CD14-positive monocyte (primary cell): Measurements from ENCODE around the gene RBP5. TPM values are rescaled to one million over a fixed set of nuclear protein-coding genes. Genes with fewer than 3 reads are reported as not detected.

Source experiments
- DNase-seq, 3 donors: peaks; one replicate each; pipeline ENCODE4 v3.0.0-alpha.2; 2011 to 2022
- H2AFZ ChIP-seq: 2 replicates; pipeline ENCODE4 v1.6.0; 2012; ENCODE audit warnings: mild to moderate bottlenecking, low read depth, low read length, inconsistent platforms; ENCODE audit not compliant: insufficient read depth, poor library complexity, severe bottlenecking
- H3K27ac ChIP-seq, 2 donors: 1 replicate in 1 of 2; 2 replicates in 1 of 2; pipeline ENCODE4 v1.5.1; 2012 to 2013; ENCODE audit warnings: low read length in 2 of 2, control low read depth in 1 of 2, inconsistent platforms in 1 of 2, low read depth in 1 of 2, mild to moderate bottlenecking in 1 of 2
- H3K27me3 ChIP-seq, 2 donors: one replicate each; pipeline versions ENCODE4 v1.6.0 to v1.6.1; 2011 to 2013; ENCODE audit warnings: low read length in 2 of 2; ENCODE audit not compliant: control insufficient read depth in 2 of 2, insufficient read depth in 2 of 2
- H3K36me3 ChIP-seq, 2 donors: replicated peaks in 1 of 2; 1 replicate in 1 of 2; 2 replicates in 1 of 2; pipeline versions ENCODE4 v1.5.1 to v1.6.1; 2012 to 2013; ENCODE audit warnings: low read length in 2 of 2, control low read depth in 1 of 2, inconsistent platforms in 1 of 2, mild to moderate bottlenecking in 1 of 2; ENCODE audit not compliant: insufficient read depth in 2 of 2, control insufficient read depth in 1 of 2
- H3K4me1 ChIP-seq, 2 donors: 1 replicate in 1 of 2; 2 replicates in 1 of 2; pipeline versions ENCODE4 v1.5.1 to v1.6.1; 2012 to 2013; ENCODE audit warnings: low read length in 2 of 2, control low read depth in 1 of 2, inconsistent platforms in 1 of 2, mild to moderate bottlenecking in 1 of 2, moderate library complexity in 1 of 2; ENCODE audit not compliant: insufficient read depth in 2 of 2, control insufficient read depth in 1 of 2
- H3K4me2 ChIP-seq: replicated peaks from 2 replicates; pipeline ENCODE3; 2012; ENCODE audit warnings: low read length, moderate library complexity, mild to moderate bottlenecking; ENCODE audit not compliant: poor library complexity, severe bottlenecking; ENCODE audit errors: extremely low read depth
- H3K4me3 ChIP-seq, 3 experiments: fragments of 200-600 bp in 1 of 3; sonication (generic) in 1 of 3; replicated peaks in 1 of 3; 1 replicate in 2 of 3; 2 replicates in 1 of 3; pipeline ENCODE4 v1.5.1; 2011 to 2013; ENCODE audit warnings: low read length in 3 of 3, mild to moderate bottlenecking in 3 of 3, control low read depth in 2 of 3, low read depth in 2 of 3, inconsistent platforms in 1 of 3, moderate library complexity in 1 of 3
- H3K79me2 ChIP-seq: 2 replicates; pipeline ENCODE4 v1.6.0; 2012; ENCODE audit warnings: mild to moderate bottlenecking, control low read depth, inconsistent platforms, low read length, moderate library complexity; ENCODE audit not compliant: insufficient read depth
- H3K9ac ChIP-seq: 2 replicates; pipeline ENCODE4 v1.6.0; 2017; ENCODE audit warnings: low read length, mild to moderate bottlenecking; ENCODE audit not compliant: insufficient read depth, poor library complexity, severe bottlenecking
- H3K9me3 ChIP-seq, 2 donors: replicated peaks in 1 of 2; 1 replicate in 1 of 2; 2 replicates in 1 of 2; pipeline versions ENCODE4 v1.5.1 to v1.6.1; 2012 to 2013; ENCODE audit warnings: low read length in 2 of 2, control low read depth in 1 of 2; ENCODE audit not compliant: control insufficient read depth in 1 of 2, insufficient read depth in 1 of 2
- H4K20me1 ChIP-seq: 2 replicates; pipeline ENCODE4 v1.6.0; 2012; ENCODE audit warnings: mild to moderate bottlenecking, low read length, control low read depth, moderate library complexity; ENCODE audit not compliant: insufficient read depth
- H3K27ac Mint-ChIP-seq, 7 donors: one replicate each; pipeline ENCODE4 v1.8.0; 2020; ENCODE audit warnings: mild to moderate bottlenecking in 7 of 7, mixed read lengths in 7 of 7, moderate library complexity in 6 of 7, inconsistent platforms in 2 of 7
- H3K27me3 Mint-ChIP-seq, 3 donors: one replicate each; pipeline ENCODE4 v1.8.0; 2021 to 2022; ENCODE audit warnings: low read depth in 3 of 3, mild to moderate bottlenecking in 3 of 3, mixed read lengths in 3 of 3, moderate library complexity in 3 of 3, inconsistent platforms in 1 of 3
- H3K36me3 Mint-ChIP-seq, 2 donors: one replicate each; pipeline ENCODE4 v1.8.0; 2020; ENCODE audit warnings: mixed read lengths in 2 of 2, inconsistent platforms in 1 of 2, mild to moderate bottlenecking in 1 of 2
- H3K4me1 Mint-ChIP-seq: one replicate; pipeline ENCODE4 v1.8.0; 2020; ENCODE audit warnings: mild to moderate bottlenecking, mixed read lengths
- H3K4me3 Mint-ChIP-seq, 2 donors: one replicate each; pipeline ENCODE4 v1.8.0; 2020; ENCODE audit warnings: mild to moderate bottlenecking in 2 of 2, mixed read lengths in 2 of 2, moderate library complexity in 1 of 2
- H3K9me3 Mint-ChIP-seq, 7 donors: one replicate each; pipeline ENCODE4 v1.8.0; 2020 to 2022; ENCODE audit warnings: mixed read lengths in 7 of 7, mild to moderate bottlenecking in 6 of 7, moderate library complexity in 6 of 7, inconsistent platforms in 2 of 7
- CTCF ChIP-seq: fragments of 200-600 bp; IDR thresholded peaks from one replicate; pipeline ENCODE4 v1.8.0; 2022; ENCODE audit warnings: antibody characterized with exemption, mild to moderate bottlenecking
- WGBS: methylation state at CpG from one replicate; pipeline ENCODE4 v1.1.5; 2013; ENCODE audit warnings: missing lambda C conversion rate; ENCODE audit not compliant: insufficient coverage; 5-methylcytosine and 5-hydroxymethylcytosine counted together
- intact Hi-C, 2 donors: fragments of 100-400 bp; cut with micrococcal nuclease; formaldehyde crosslinking; loops; one replicate each; pipeline versions ENCODE4 v1.15.0 to v1.15.1; 2023
- polyA plus RNA-seq, 3 donors: library from polyadenylated mRNA; depleted of rRNA in 1 of 3; unstranded in 2 of 3; stranded (reverse) in 1 of 3; fragments of 300-500 nt in 2 of 3; fragments of >200 nt in 1 of 3; fragmentation: Illumina TruSeq in 2 of 3; gene quantifications; 1 replicate in 2 of 3; 2 replicates in 1 of 3; pipeline ENCODE4 v1.2.3, GENCODE V29; 2012 to 2021

The RBP5 gene
- polyA plus RNA-seq, 3 donors, result not detected

- no peak for DNase-seq
- Histone ChIP-seq H3K9ac (no peak overlapping the region), H2AFZ (no peak overlapping the region), H3K4me1 (peaks cover 4 to 8% of the 10 kb centered on the region in 2 donors), H3K9me3 (no peaks in the 10 kb centered on the region), H3K27ac (no peak overlapping the region), H3K27me3 (no peaks in the 10 kb centered on the region), H3K79me2 (no peaks in the 10 kb centered on the region), H4K20me1 (no peaks in the 10 kb centered on the region), H3K4me3 (no peak overlapping the region), H3K4me2 (no peak overlapping the region), H3K36me3 (peaks cover 0 to 7% of the 10 kb centered on the region in 2 donors)
- peaks cover 15% of the 10 kb centered on the region for H3K4me1 Mint-ChIP-seq
- H3K27ac Mint-ChIP-seq, result no peak overlapping the region
- no peak for TF ChIP-seq CTCF
- WGBS, result 89% methylated on average over 2 of the region's 3 CpGs
- H3K36me3 Mint-ChIP-seq, result peaks cover 38 to 45% of the 10 kb centered on the region in 2 donors
- H3K9me3 Mint-ChIP-seq, result peaks cover 3 to 9% (median 6%) of the 10 kb centered on the region in 7 donors
- peaks cover 0 to 2% (median 1%) of the 10 kb centered on the region in 3 donors for H3K27me3 Mint-ChIP-seq
- intact Hi-C loops, result loop anchor here in 1 of 2 donors (10.0 kb wide), 1 partner anchor 93 kb away; no protein-coding TSS in a partner anchor
- no peak overlapping the region for H3K4me3 Mint-ChIP-seq
Observed at GRCh38 chr12:7117670-7118069, 11.0 kb downstream of the RBP5 start.

DNA sequence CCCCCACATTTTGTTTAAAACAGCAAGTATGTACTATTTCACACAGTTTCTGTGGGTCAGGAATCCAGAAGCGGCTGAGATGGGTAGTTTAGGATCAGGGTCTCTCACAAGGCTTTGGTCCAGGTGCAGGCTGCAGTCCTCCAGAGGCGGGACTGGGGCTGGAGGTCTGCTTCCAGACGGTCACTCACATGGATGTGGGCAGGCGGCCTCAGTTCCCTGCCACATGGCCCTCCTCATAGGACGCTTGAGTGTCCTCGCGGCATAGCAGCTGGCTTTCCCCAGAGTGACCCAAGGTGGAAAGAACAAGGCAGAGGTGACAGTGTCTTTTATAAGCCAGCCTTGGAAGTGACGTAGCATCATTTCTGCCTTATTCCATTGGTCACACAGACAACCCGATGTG lies 11.8 kb downstream of the RBP5 start:
- Histone ChIP-seq H3K4me2 (no peak overlapping the region), H3K27me3 (no peaks in the 10 kb centered on the region), H3K9me3 (no peaks in the 10 kb centered on the region), H3K4me1 (peaks cover 4 to 8% of the 10 kb centered on the region in 2 donors), H4K20me1 (no peaks in the 10 kb centered on the region), H3K4me3 (no peak overlapping the region), H3K36me3 (peaks cover 0 to 7% of the 10 kb centered on the region in 2 donors), H3K27ac (no peak overlapping the region), H2AFZ (no peak overlapping the region), H3K9ac (no peak overlapping the region), H3K79me2 (no peaks in the 10 kb centered on the region)
- no peak for DNase-seq
- H3K27me3 Mint-ChIP-seq, result peaks cover 0 to 2% (median 1%) of the 10 kb centered on the region in 3 donors
- 96% methylated on average over 7 of the region's 9 CpGs for WGBS
- intact Hi-C loops, result loop anchor here in 1 of 2 donors (10.0 kb wide), 1 partner anchor 92 kb away; no protein-coding TSS in a partner anchor
- H3K27ac Mint-ChIP-seq, result no peak overlapping the region
- no peak for TF ChIP-seq CTCF
- H3K36me3 Mint-ChIP-seq, result peaks cover 38 to 42% of the 10 kb centered on the region in 2 donors
- peaks cover 15% of the 10 kb centered on the region for H3K4me1 Mint-ChIP-seq
- H3K4me3 Mint-ChIP-seq, result no peak overlapping the region
- peaks cover 3 to 9% (median 6%) of the 10 kb centered on the region in 7 donors for H3K9me3 Mint-ChIP-seq
